A673 (cell line): ENCODE results near the gene SMAD5. TPM values are rescaled to one million over a fixed set of nuclear protein-coding genes. Genes with fewer than 3 reads are reported as not detected.

Experiments used
- BruUV-seq: library from RNA; stranded (reverse); fragments of 400-500 nt; replicated peaks from 2 replicates; lab custom pipeline; 2021; lab: Mats Ljungman, UMichigan
- CTCF ChIA-PET: fragments of 300-600 bp; sonication (Branson Sonifier 250); formaldehyde crosslinking; loops from one replicate; lab custom pipeline; 2022; ENCODE audit warnings: antibody characterized with exemption; lab: Charles Lee
- POLR2A ChIA-PET: fragments of 300-600 bp; sonication (Branson Sonifier 250); formaldehyde crosslinking; loops from one replicate; lab custom pipeline; 2022; ENCODE audit warnings: antibody characterized with exemption; ENCODE audit not compliant: low non-redundant PET; lab: Charles Lee
- DNase-seq: peaks from one replicate; pipeline ENCODE4 v3.0.0-alpha.2; 2015; ENCODE audit warnings: low spot score
- H3K27ac ChIP-seq: fragments of 200-600 bp; sonication (generic); 2 replicates; pipeline ENCODE4 v1.5.1; 2016; ENCODE audit warnings: mixed run types, low read depth, mild to moderate bottlenecking, mixed read lengths, antibody characterized with exemption, low read length; ENCODE audit not compliant: poor library complexity, severe bottlenecking
- H3K27me3 ChIP-seq: fragments of 200-600 bp; sonication (generic); replicated peaks from 2 replicates; pipeline ENCODE4 v1.6.1; 2017; ENCODE audit warnings: mixed run types, low read depth, mild to moderate bottlenecking, mixed read lengths, antibody characterized with exemption, low read length; ENCODE audit not compliant: insufficient read depth, poor library complexity
- H3K36me3 ChIP-seq: fragments of 200-600 bp; sonication (generic); 2 replicates; pipeline ENCODE4 v1.6.1; 2016; ENCODE audit warnings: mixed run types, mild to moderate bottlenecking, mixed read lengths, antibody characterized with exemption, low read length; ENCODE audit not compliant: insufficient read depth, poor library complexity, severe bottlenecking
- H3K4me1 ChIP-seq: fragments of 200-600 bp; sonication (generic); 2 replicates; pipeline ENCODE4 v1.6.1; 2017; ENCODE audit warnings: mixed run types, mild to moderate bottlenecking, mixed read lengths, antibody characterized with exemption, low read length; ENCODE audit not compliant: insufficient read depth, poor library complexity, severe bottlenecking
- H3K4me3 ChIP-seq: fragments of 200-600 bp; sonication (generic); 2 replicates; pipeline ENCODE4 v1.5.1; 2016; ENCODE audit warnings: low read depth, mixed run types, mild to moderate bottlenecking, mixed read lengths, low read length; ENCODE audit not compliant: poor library complexity, severe bottlenecking
- H3K9me3 ChIP-seq: fragments of 200-600 bp; sonication (generic); 2 replicates; pipeline ENCODE4 v1.6.1; 2016; ENCODE audit warnings: mixed run types, low read depth, mild to moderate bottlenecking, mixed read lengths, antibody characterized with exemption, low read length; ENCODE audit not compliant: poor library complexity, severe bottlenecking
- EZH2 ChIP-seq: fragments of 200-600 bp; sonication (generic); IDR thresholded peaks from 2 replicates; pipeline ENCODE4 v1.6.1; 2017; ENCODE audit warnings: borderline replicate concordance, low read depth, mild to moderate bottlenecking, mixed read lengths, antibody characterized with exemption, low read length; ENCODE audit not compliant: poor library complexity, severe bottlenecking
- intact Hi-C: fragments of 100-400 bp; cut with micrococcal nuclease; formaldehyde crosslinking; loops from one replicate; pipeline ENCODE4 v1.10.0; 2022; ENCODE audit not compliant: unreplicated experiment
- total RNA-seq: library from RNA; stranded (reverse); gene quantifications from 2 replicates; pipeline ENCODE4 v1.2.3, GENCODE V29; 2021
- TF ChIP-seq, protein P1 (sequence below): fragments of 300-800, 200-600 bp; sonication (generic); conservative IDR thresholded peaks from 2 replicates; pipeline ENCODE4 v1.5.1; 2017; ENCODE audit warnings: low read depth, mild to moderate bottlenecking, antibody characterized with exemption, low read length, moderate library complexity, mixed read lengths

Gene SMAD5
- total RNA-seq, 1 experiment from 2014 or later: 72.0 TPM

DNA sequence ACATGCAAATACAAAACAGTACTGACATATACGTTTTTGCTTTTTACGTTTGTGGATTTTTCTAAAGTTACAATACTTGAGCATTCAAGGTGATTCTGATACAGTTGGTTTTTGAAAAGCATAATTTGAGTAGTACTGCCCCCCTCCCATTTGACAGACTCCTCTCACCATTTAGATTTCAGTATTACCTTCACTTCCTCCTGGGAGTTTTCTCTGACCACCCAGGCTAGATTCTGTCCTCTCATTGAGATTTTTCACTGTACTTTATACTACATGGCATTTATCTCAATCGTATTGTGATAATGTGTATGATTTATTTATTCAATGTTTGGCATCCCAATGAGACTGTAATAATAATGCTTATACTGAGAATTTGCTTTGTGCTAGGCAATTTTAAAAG lies 32.8 kb upstream of the SMAD5 start:
- Histone ChIP-seq H3K36me3 (no peaks in the 10 kb centered on the region), H3K27me3 (peaks cover 10% of the 10 kb centered on the region), H3K27ac (no peak overlapping the region), H3K4me3 (no peak overlapping the region), H3K9me3 (no peaks in the 10 kb centered on the region), H3K4me1 (no peaks in the 10 kb centered on the region)
- ChIA-PET CTCF (no interaction called here), POLR2A (interaction anchor here (0.6 kb wide), 1 partner anchor 46 kb away, joined by 3 read pairs; no protein-coding TSS in a partner anchor)
- intact Hi-C loops: no loop called here
- no peak for TF ChIP-seq EZH2
- TF ChIP-seq, protein P1, sequence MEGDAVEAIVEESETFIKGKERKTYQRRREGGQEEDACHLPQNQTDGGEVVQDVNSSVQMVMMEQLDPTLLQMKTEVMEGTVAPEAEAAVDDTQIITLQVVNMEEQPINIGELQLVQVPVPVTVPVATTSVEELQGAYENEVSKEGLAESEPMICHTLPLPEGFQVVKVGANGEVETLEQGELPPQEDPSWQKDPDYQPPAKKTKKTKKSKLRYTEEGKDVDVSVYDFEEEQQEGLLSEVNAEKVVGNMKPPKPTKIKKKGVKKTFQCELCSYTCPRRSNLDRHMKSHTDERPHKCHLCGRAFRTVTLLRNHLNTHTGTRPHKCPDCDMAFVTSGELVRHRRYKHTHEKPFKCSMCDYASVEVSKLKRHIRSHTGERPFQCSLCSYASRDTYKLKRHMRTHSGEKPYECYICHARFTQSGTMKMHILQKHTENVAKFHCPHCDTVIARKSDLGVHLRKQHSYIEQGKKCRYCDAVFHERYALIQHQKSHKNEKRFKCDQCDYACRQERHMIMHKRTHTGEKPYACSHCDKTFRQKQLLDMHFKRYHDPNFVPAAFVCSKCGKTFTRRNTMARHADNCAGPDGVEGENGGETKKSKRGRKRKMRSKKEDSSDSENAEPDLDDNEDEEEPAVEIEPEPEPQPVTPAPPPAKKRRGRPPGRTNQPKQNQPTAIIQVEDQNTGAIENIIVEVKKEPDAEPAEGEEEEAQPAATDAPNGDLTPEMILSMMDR: no peak
- DNase-seq: no peak
- BruUV-seq: no TSS peak

GRCh38 chr5:136101884-136102283 lies 30.8 kb upstream of the SMAD5 start:
- CTCF ChIA-PET: no interaction called here
- DNase-seq: no peak
- Histone ChIP-seq H3K27ac (no peak overlapping the region), H3K27me3 (peaks cover 10% of the 10 kb centered on the region), H3K36me3 (no peaks in the 10 kb centered on the region), H3K9me3 (no peaks in the 10 kb centered on the region), H3K4me1 (no peaks in the 10 kb centered on the region), H3K4me3 (no peak overlapping the region)
- no peak for TF ChIP-seq EZH2
- TF ChIP-seq, protein P1: no peak
- intact Hi-C loops: no loop called here
- no TSS peak for BruUV-seq
- POLR2A ChIA-PET: no interaction called here

- BruUV-seq: no TSS peak
- intact Hi-C loops: no loop called here
- Histone ChIP-seq H3K27ac (no peak overlapping the region), H3K9me3 (no peaks in the 10 kb centered on the region), H3K4me1 (no peaks in the 10 kb centered on the region), H3K4me3 (no peak overlapping the region), H3K27me3 (peaks cover 8% of the 10 kb centered on the region), H3K36me3 (no peaks in the 10 kb centered on the region)
- POLR2A ChIA-PET: no interaction called here
- DNase-seq: no peak
- no peak for TF ChIP-seq EZH2
- TF ChIP-seq, protein P1: no peak
- CTCF ChIA-PET: no interaction called here
These were observed 29.5 kb upstream of the SMAD5 start for GRCh38 chr5:136103118-136103517.
